ENCODE results near the gene EPHA6.

GRCh38 chr3:97384583-97384982, 570.2 kb downstream of the EPHA6 start:
- TF ChIP-seq CTCF (IDR thresholded peaks at IDR 0.05 in 4 of 5, conservative IDR thresholded peaks at IDR 0.05 in 1 of 5) (no peak), POLR2A (IDR thresholded peaks at IDR 0.05) (no peak)

All from gastrocnemius medialis (tissue), 4 donors.